RCC 7860 (cell line): ENCODE data around the gene WDR6.
"Not testable (repeated sequence)": the region's sequence is repeated elsewhere in the genome, so short reads cannot be mapped to it uniquely, and the experiment has no call there.

Source experiments
- DNase-seq: peaks from one replicate; pipeline ENCODE4 v3.0.0-alpha.2; 2015; ENCODE audit warnings: low spot score
- FAIRE-seq: peaks from 2 replicates; lab custom pipeline; 2012; peaks lifted over from hg19 to GRCh38; lab: Jason Lieb, UNC

Gene WDR6

GRCh38 chr3:48990636-48991469 lies 16.3 kb upstream of the WDR6 start:
- DNase-seq (no peak), FAIRE-seq (no peak)

GRCh38 chr3:48991851-48992545 lies 15.2 kb upstream of the WDR6 start:
- DNase-seq (no peak), FAIRE-seq (no peak)

- DNase-seq (no peak), FAIRE-seq (no peak)
Measured at GRCh38 chr3:48993834-48994233, 13.4 kb upstream of the WDR6 start.

GRCh38 chr3:48996640-48997039 lies 10.6 kb upstream of the WDR6 start:
- no peak for DNase-seq
- FAIRE-seq = no peak

- no peak for DNase-seq
- FAIRE-seq = no peak
Measured at GRCh38 chr3:48997102-48997635, 10.0 kb upstream of the WDR6 start.

GRCh38 chr3:48997714-48998637 lies 9.2 kb upstream of the WDR6 start:
- FAIRE-seq (no peak), DNase-seq (no peak)

- FAIRE-seq (no peak), DNase-seq (no peak)
Measured at GRCh38 chr3:48999085-48999858, 7.9 kb upstream of the WDR6 start.

- no peak for FAIRE-seq
- DNase-seq = no peak
Measured at GRCh38 chr3:49001155-49001554, 6.0 kb upstream of the WDR6 start.

GRCh38 chr3:49004352-49005302 lies 2.6 kb upstream of the WDR6 start:
- FAIRE-seq = no peak
- DNase-seq = no peak

GRCh38 chr3:49005303-49005680 lies 1.9 kb upstream of the WDR6 start:
- DNase-seq = no peak
- FAIRE-seq = no peak

- DNase-seq = no peak
- FAIRE-seq = no peak
Measured at GRCh38 chr3:49005998-49006397, 1.2 kb upstream of the WDR6 start.

- FAIRE-seq (no peak), DNase-seq (no peak)
Measured at GRCh38 chr3:49006408-49007067, 653 bp upstream of the WDR6 start.

GRCh38 chr3:49007771-49008528 lies 759 bp downstream of the WDR6 start:
- no peak for FAIRE-seq

GRCh38 chr3:49008627-49009026 lies 1.4 kb downstream of the WDR6 start:
- not testable (repeated sequence) for DNase-seq, FAIRE-seq

More at GRCh38 chr3:49007771-49008528, 759 bp downstream of the WDR6 start:
- DNase-seq = peak; percentile 62

- FAIRE-seq = no peak
- no peak for DNase-seq
Measured at GRCh38 chr3:49009396-49009795, 2.2 kb downstream of the WDR6 start.

GRCh38 chr3:49012441-49013017 lies 5.3 kb downstream of the WDR6 start:
- DNase-seq (no peak), FAIRE-seq (no peak)

GRCh38 chr3:49013113-49013737 lies 6.0 kb downstream of the WDR6 start:
- FAIRE-seq = no peak
- no peak for DNase-seq
